SK-N-MC (cell line): ENCODE data around the gene FAM53B.

ENCODE experiments used
- EZH2 ChIP-seq: fragments of 200-600 bp; sonication (generic); IDR thresholded peaks from one replicate; pipeline ENCODE4 v1.6.1; 2017; ENCODE audit warnings: antibody characterized with exemption
- POLR2AphosphoS5 ChIP-seq: IDR thresholded peaks from 2 replicates; pipeline ENCODE4 v1.6.1; 2012; ENCODE audit warnings: mild to moderate bottlenecking, low read depth, low read length, borderline replicate concordance

GRCh38 chr10:124647421-124648130, 96.6 kb downstream of the FAM53B start:
- TF ChIP-seq POLR2AphosphoS5 (no peak), EZH2 (no peak)
